GM12891 (cell line): ENCODE data around the gene TPRG1L.

Experiments
- POLR2A ChIP-seq: IDR thresholded peaks from 2 replicates; pipeline ENCODE4 v1.6.1; 2011; ENCODE audit warnings: low read depth, low read length, control low read depth
- POLR2AphosphoS5 ChIP-seq: IDR thresholded peaks from 2 replicates; pipeline ENCODE4 v1.6.1; 2011; ENCODE audit warnings: low read depth, low read length, control low read depth
- SPI1 ChIP-seq: IDR thresholded peaks from 2 replicates; pipeline ENCODE4 v1.6.1; 2011; ENCODE audit warnings: low read depth, low read length, control low read depth

DNA sequence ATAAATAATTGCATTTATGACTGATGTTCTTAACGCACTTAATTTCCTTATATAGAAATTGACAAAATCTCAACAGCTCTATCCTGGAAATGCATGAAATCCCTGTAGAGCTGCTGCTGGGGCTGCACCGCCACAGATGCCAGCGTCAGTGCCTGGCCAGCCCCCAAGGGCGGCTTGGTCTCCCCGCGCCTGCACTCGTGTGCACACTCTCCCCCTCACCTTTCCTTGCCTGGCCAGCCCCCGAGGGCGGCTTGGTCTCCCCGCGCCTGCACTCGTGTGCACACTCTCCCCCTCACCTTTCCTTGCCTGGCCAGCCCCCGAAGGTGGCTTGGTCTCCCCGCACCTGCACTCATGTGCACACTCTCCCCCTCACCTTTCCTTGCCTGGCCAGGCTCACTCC is 11.3 kb downstream of the TPRG1L start:
- TF ChIP-seq POLR2A (no peak), POLR2AphosphoS5 (no peak), SPI1 (no peak)
